Spleen (tissue), 11 donors: ENCODE data around the gene SEC61A2. TPM values are rescaled to one million over a fixed set of nuclear protein-coding genes. Genes with fewer than 3 reads are reported as not detected.

Experiments
- DNase-seq: peaks from one replicate; pipeline ENCODE4 v3.0.0-alpha.2; 2020
- H3K27ac ChIP-seq, 8 donors: fragments of 200-600 bp; sonication (generic) in 7 of 8; 1 replicate in 4 of 8; 2 replicates in 4 of 8; pipeline versions ENCODE4 v1.5.0 to v1.8.0; 2016 to 2021; ENCODE audit warnings: inconsistent platforms in 4 of 8, mild to moderate bottlenecking in 4 of 8, moderate library complexity in 1 of 8
- H3K27me3 ChIP-seq, 7 donors: fragments of 200-600 bp; sonication (generic) in 6 of 7; replicated peaks in 1 of 7; 1 replicate in 4 of 7; 2 replicates in 3 of 7; pipeline versions ENCODE4 v1.5.0 to v1.8.0; 2016 to 2021; ENCODE audit warnings: inconsistent platforms in 3 of 7, mild to moderate bottlenecking in 1 of 7
- H3K36me3 ChIP-seq, 6 donors: fragments of 200-600 bp; sonication (generic) in 5 of 6; 1 replicate in 4 of 6; 2 replicates in 2 of 6; pipeline versions ENCODE4 v1.5.0 to v1.8.0; 2016 to 2021; ENCODE audit warnings: inconsistent platforms in 2 of 6
- H3K4me1 ChIP-seq, 6 donors: fragments of 200-600 bp; sonication (generic) in 5 of 6; 1 replicate in 3 of 6; 2 replicates in 3 of 6; pipeline versions ENCODE4 v1.5.0 to v1.8.0; 2016 to 2021; ENCODE audit warnings: inconsistent platforms in 3 of 6
- H3K4me3 ChIP-seq, 8 donors: fragments of 200-600 bp; sonication (generic) in 7 of 8; 1 replicate in 4 of 8; 2 replicates in 4 of 8; pipeline versions ENCODE4 v1.5.0 to v1.8.0; 2016 to 2021; ENCODE audit warnings: inconsistent platforms in 4 of 8, mild to moderate bottlenecking in 4 of 8, moderate library complexity in 2 of 8
- H3K9me3 ChIP-seq, 8 donors: fragments of 200-600 bp; sonication (generic) in 7 of 8; 1 replicate in 4 of 8; 2 replicates in 4 of 8; pipeline versions ENCODE4 v1.5.0 to v1.8.0; 2016 to 2021; ENCODE audit warnings: inconsistent platforms in 4 of 8
- CTCF ChIP-seq, 11 experiments: fragments of 200-600 bp in 7 of 11; fragments of 450-650 bp in 4 of 11; sonication (generic) in 4 of 11; IDR thresholded peaks in 8 of 11; conservative IDR thresholded peaks in 3 of 11; 1 replicate in 7 of 11; 2 replicates in 4 of 11; pipeline versions ENCODE4 v1.4.0 to v1.8.0; 2016 to 2021; ENCODE audit warnings: antibody characterized with exemption in 11 of 11, inconsistent platforms in 4 of 11, mild to moderate bottlenecking in 1 of 11
- POLR2A ChIP-seq, 3 donors: fragments of 450-650 bp; IDR thresholded peaks; one replicate each; pipeline ENCODE4 v1.5.1; 2017; ENCODE audit warnings: antibody characterized with exemption in 3 of 3, mild to moderate bottlenecking in 1 of 3
- POLR2AphosphoS5 ChIP-seq, 3 donors: sonication (generic); formaldehyde crosslinking; IDR thresholded peaks; one replicate each; pipeline ENCODE4 v1.5.1; 2017; ENCODE audit warnings: antibody characterized with exemption in 3 of 3
- WGBS, 5 donors: extraction: QIAGEN DNeasy Blood & Tissue Kit in 3 of 5; methylation state at CpG; one replicate each; pipeline versions ENCODE4 v1.1.5 to v1.1.7; 2013 to 2018; 5-methylcytosine and 5-hydroxymethylcytosine counted together
- intact Hi-C: fragments of 100-400 bp; cut with DNase I; formaldehyde crosslinking; loops from one replicate; pipeline ENCODE4 v1.15.0; 2023; ENCODE audit warnings: low total_unique reads
- polyA plus RNA-seq, 3 donors: library from polyadenylated mRNA; stranded (reverse); fragments of 200-250 nt; gene quantifications; one replicate each; pipeline ENCODE4 v1.2.1, GENCODE V29; 2013
- total RNA-seq, 7 donors: library from RNA; depleted of rRNA in 3 of 7; stranded (reverse); fragments of >200 nt in 3 of 7; fragmentation: NEBNext Ultra II Directional in 4 of 7; extraction: Animal tissue kit (Norgen Biotek cat#: 25700) in 4 of 7; gene quantifications; one replicate each; pipeline versions ENCODE4 v1.1.0 to v1.2.1, GENCODE V29; 2016 to 2021
- donor health status: healthy with polysubstance abuse.
- donor health status: DM: no; HTN: no; CAD: no; lungs with moderate emphysema.
- donor health status: DM: no; HTN: no; CAD: no.
- donor health status: Bipolar disorder and iron deficiency.
- donor health status: healthy.
- donor health status: DM: no; HTN: no; CAD: no.
- donor health status: DM: yes; HTN: yes; CAD: no.

Gene SEC61A2
- total and polyA plus RNA-seq, 10 donors: 2.7 to 14.6 (median 8.3) TPM

- Histone ChIP-seq H3K9me3 (no peaks in the 10 kb centered on the region), H3K4me1 (peaks cover 0 to 24% (median 14%) of the 10 kb centered on the region in 6 donors), H3K27ac (peak overlapping the region in 5 of 8 donors; percentile 15 to 56 (median 54)), H3K27me3 (no peaks in the 10 kb centered on the region), H3K36me3 (peaks cover 0 to 99% (median 41%) of the 10 kb centered on the region in 6 donors), H3K4me3 (no peak overlapping the region)
- TF ChIP-seq CTCF (IDR thresholded peaks at IDR 0.05 in 8 of 11, conservative IDR thresholded peaks at IDR 0.05 in 3 of 11) (no peak), POLR2AphosphoS5 (IDR thresholded peaks at IDR 0.05) (no peak), POLR2A (IDR thresholded peaks at IDR 0.05) (no peak)
- 94 to 96% (median 95%) methylated on average over 2 of the region's 2 CpGs for WGBS, 5 donors
- DNase-seq: no peak
- intact Hi-C loops: no loop called here
These were observed 15.8 kb upstream of the SEC61A2 start for GRCh38 chr10:12113627-12114026.

- no peak for TF ChIP-seq POLR2A (IDR thresholded peaks at IDR 0.05)
- no peak for TF ChIP-seq POLR2AphosphoS5 (IDR thresholded peaks at IDR 0.05)
- no peak for TF ChIP-seq CTCF (IDR thresholded peaks at IDR 0.05 in 8 of 11, conservative IDR thresholded peaks at IDR 0.05 in 3 of 11)
- DNase-seq: peak; percentile 28
- H3K4me1 ChIP-seq: peaks cover 0 to 18% (median 6%) of the 10 kb centered on the region in 6 donors
- H3K9me3 ChIP-seq: no peaks in the 10 kb centered on the region
- no peak overlapping the region for H3K4me3 ChIP-seq
- 62 to 83% (median 82%) methylated on average over 4 of the region's 4 CpGs for WGBS, 5 donors
- peaks cover 0 to 81% (median 33%) of the 10 kb centered on the region in 6 donors for H3K36me3 ChIP-seq
- H3K27me3 ChIP-seq: no peaks in the 10 kb centered on the region
- H3K27ac ChIP-seq: peak overlapping the region in 5 of 8 donors; percentile 15 to 64 (median 47)
- intact Hi-C loops: loop anchor here (10.0 kb wide), 1 partner anchor 63 kb away; no protein-coding TSS in a partner anchor
These were observed 7.8 kb upstream of the SEC61A2 start for GRCh38 chr10:12121673-12122072.

- peaks cover 3 to 30% (median 16%) of the 10 kb centered on the region in 6 donors for H3K4me1 ChIP-seq
- H3K4me3 ChIP-seq: peak overlapping the region; percentile 91 to 100 (median 99)
- H3K36me3 ChIP-seq: peaks cover 0 to 27% (median 0%) of the 10 kb centered on the region in 6 donors
- no peaks in the 10 kb centered on the region for H3K27me3 ChIP-seq
- no peaks in the 10 kb centered on the region for H3K9me3 ChIP-seq
- intact Hi-C loops: no loop called here
- H3K27ac ChIP-seq: peak overlapping the region; percentile 40 to 98 (median 94)
- TF ChIP-seq POLR2A (IDR thresholded peaks at IDR 0.05) (no peak), CTCF (IDR thresholded peaks at IDR 0.05 in 8 of 11, conservative IDR thresholded peaks at IDR 0.05 in 3 of 11) (peak in 9 of 11 experiments; percentile 24 to 65 (median 48))
- DNase-seq: peak; percentile 36
- WGBS, 5 donors: 25 to 31% (median 27%) methylated on average over 11 of the region's 11 CpGs
These were observed 878 bp downstream of the SEC61A2 start for GRCh38 chr10:12130237-12130872.

GRCh38 chr10:12135631-12136030 is 6.2 kb downstream of the SEC61A2 start:
- Histone ChIP-seq H3K4me3 (no peak overlapping the region), H3K4me1 (peaks cover 0 to 8% (median 2%) of the 10 kb centered on the region in 6 donors), H3K36me3 (peaks cover 0 to 80% (median 25%) of the 10 kb centered on the region in 6 donors), H3K27me3 (no peaks in the 10 kb centered on the region), H3K9me3 (no peaks in the 10 kb centered on the region), H3K27ac (no peak overlapping the region)
- DNase-seq: no peak
- intact Hi-C loops: no loop called here
- TF ChIP-seq POLR2AphosphoS5 (IDR thresholded peaks at IDR 0.05) (no peak), CTCF (IDR thresholded peaks at IDR 0.05 in 8 of 11, conservative IDR thresholded peaks at IDR 0.05 in 3 of 11) (no peak), POLR2A (IDR thresholded peaks at IDR 0.05) (no peak)
- 88 to 96% (median 92%) methylated on average over 3 of the region's 3 CpGs for WGBS, 5 donors
